ENCODE data around the gene NEU2. TPM values are rescaled to one million over a fixed set of nuclear protein-coding genes. Genes with fewer than 3 reads are reported as not detected.

Gene NEU2
- polyA plus RNA-seq, 2 of the 4 experiments (the other 2 are of a cell fraction): not detected

- TF ChIP-seq USF2 (IDR thresholded peaks at IDR 0.05) (no peak), PHF8 (IDR thresholded peaks at IDR 0.05; ENCODE audit: borderline replicate concordance, low read depth) (no peak), ATOH8 (CRISPR knock-in tag; IDR thresholded peaks at IDR 0.05; ENCODE audit: low read depth) (no peak), CEBPB (IDR thresholded peaks at IDR 0.05) (no peak), POLR2AphosphoS2 (conservative IDR thresholded peaks at IDR 0.05; ENCODE audit: low read length) (no peak)
Observed at GRCh38 chr2:233082931-233083755, 50.7 kb downstream of the NEU2 start (continued).

GRCh38 chr2:233083782-233084181 is 51.3 kb downstream of the NEU2 start:
- Histone ChIP-seq H3K4me1 (no peaks in the 10 kb centered on the region), H3K4me3 (no peak overlapping the region), H3K9me3 (no peaks in the 10 kb centered on the region), H3K4me2 (no peak overlapping the region), H3K27ac (no peak overlapping the region)
- ChIA-PET POLR2A (no interaction called here), CTCF (no interaction called here)
- no peak for DNase-seq (ENCODE audit: low read depth in 1 of 2, low spot score in 1 of 2)
- no peak for TF ChIP-seq E2F6 (IDR thresholded peaks at IDR 0.05; ENCODE audit: borderline replicate concordance, low read depth)
- TF ChIP-seq NR3C1 (IDR thresholded peaks at IDR 0.05): no peak
- TF ChIP-seq CBX2 (IDR thresholded peaks at IDR 0.05; ENCODE audit: borderline replicate concordance, low read depth): no peak
- no peak for TF ChIP-seq RAD21 (conservative IDR thresholded peaks at IDR 0.05 in 1 of 2, IDR thresholded peaks at IDR 0.05 in 1 of 2)
- TF ChIP-seq BHLHE40 (IDR thresholded peaks at IDR 0.05; ENCODE audit: low read depth, low read length): no peak
- TF ChIP-seq GATA3 (IDR thresholded peaks at IDR 0.05; ENCODE audit: borderline replicate concordance): no peak
- TF ChIP-seq MAFK (IDR thresholded peaks at IDR 0.05; ENCODE audit: partially characterized antibody): no peak
- TF ChIP-seq REST (IDR thresholded peaks at IDR 0.05): no peak
- TF ChIP-seq HOXA7 (CRISPR knock-in tag; IDR thresholded peaks at IDR 0.05): no peak
- no peak for TF ChIP-seq MYC (IDR thresholded peaks at IDR 0.05; ENCODE audit: borderline replicate concordance, low read length)
- TF ChIP-seq NPAS2 (CRISPR knock-in tag; IDR thresholded peaks at IDR 0.05; ENCODE audit: borderline replicate concordance): no peak
- no peak for TF ChIP-seq TFCP2L1 (CRISPR knock-in tag; IDR thresholded peaks at IDR 0.05)
- TF ChIP-seq RFX5 (IDR thresholded peaks at IDR 0.05): no peak
- no peak for TF ChIP-seq ZFP36 (IDR thresholded peaks at IDR 0.05; ENCODE audit: borderline replicate concordance, partially characterized antibody)
- no peak for TF ChIP-seq EHF (CRISPR knock-in tag; IDR thresholded peaks at IDR 0.05)
- TF ChIP-seq HES2 (IDR thresholded peaks at IDR 0.05): no peak
- no peak for TF ChIP-seq PHF8 (IDR thresholded peaks at IDR 0.05; ENCODE audit: borderline replicate concordance, low read depth)
- TF ChIP-seq JUN (IDR thresholded peaks at IDR 0.05): no peak
- TF ChIP-seq HDAC2 (IDR thresholded peaks at IDR 0.05): no peak
- no peak for TF ChIP-seq CHD4 (IDR thresholded peaks at IDR 0.05; ENCODE audit: borderline replicate concordance)
- no peak for FAIRE-seq
- 83% methylated on average over 8 of the region's 8 CpGs for WGBS (ENCODE audit: missing lambda C conversion rate)
- ATAC-seq: no peak

All from A549 (cell line).